ENCODE measurements around the gene FSCN2. TPM values are rescaled to one million over a fixed set of nuclear protein-coding genes. Genes with fewer than 3 reads are reported as not detected.

The FSCN2 gene
- total RNA-seq, 1 donor from 2014 or later: 1.0 TPM

GRCh38 chr17:81535480-81536298, 7.5 kb downstream of the FSCN2 start:
- Histone ChIP-seq H3K27me3 (ENCODE audit: control insufficient read depth in 3 of 3, insufficient read depth in 3 of 3, low read length in 3 of 3) (peaks cover 35 to 43% (median 37%) of the 10 kb centered on the region in 3 donors), H3K9me3 (ENCODE audit: control insufficient read depth in 3 of 3, low read length in 3 of 3) (no peaks in the 10 kb centered on the region), H3K4me1 (ENCODE audit: control insufficient read depth in 3 of 3, insufficient read depth in 3 of 3, low read length in 3 of 3) (peaks cover 18 to 28% (median 18%) of the 10 kb centered on the region in 3 donors), H3K9ac (ENCODE audit: low read depth in 1 of 3, low read length in 3 of 3) (no peak overlapping the region), H3K36me3 (ENCODE audit: control insufficient read depth in 3 of 3, insufficient read depth in 3 of 3, low read length in 3 of 3) (peaks cover 6 to 11% (median 7%) of the 10 kb centered on the region in 3 donors), H3K4me3 (ENCODE audit: low read length in 3 of 3) (no peak overlapping the region), H3K27ac (ENCODE audit: low read depth, low read length) (no peak overlapping the region)

DNA sequence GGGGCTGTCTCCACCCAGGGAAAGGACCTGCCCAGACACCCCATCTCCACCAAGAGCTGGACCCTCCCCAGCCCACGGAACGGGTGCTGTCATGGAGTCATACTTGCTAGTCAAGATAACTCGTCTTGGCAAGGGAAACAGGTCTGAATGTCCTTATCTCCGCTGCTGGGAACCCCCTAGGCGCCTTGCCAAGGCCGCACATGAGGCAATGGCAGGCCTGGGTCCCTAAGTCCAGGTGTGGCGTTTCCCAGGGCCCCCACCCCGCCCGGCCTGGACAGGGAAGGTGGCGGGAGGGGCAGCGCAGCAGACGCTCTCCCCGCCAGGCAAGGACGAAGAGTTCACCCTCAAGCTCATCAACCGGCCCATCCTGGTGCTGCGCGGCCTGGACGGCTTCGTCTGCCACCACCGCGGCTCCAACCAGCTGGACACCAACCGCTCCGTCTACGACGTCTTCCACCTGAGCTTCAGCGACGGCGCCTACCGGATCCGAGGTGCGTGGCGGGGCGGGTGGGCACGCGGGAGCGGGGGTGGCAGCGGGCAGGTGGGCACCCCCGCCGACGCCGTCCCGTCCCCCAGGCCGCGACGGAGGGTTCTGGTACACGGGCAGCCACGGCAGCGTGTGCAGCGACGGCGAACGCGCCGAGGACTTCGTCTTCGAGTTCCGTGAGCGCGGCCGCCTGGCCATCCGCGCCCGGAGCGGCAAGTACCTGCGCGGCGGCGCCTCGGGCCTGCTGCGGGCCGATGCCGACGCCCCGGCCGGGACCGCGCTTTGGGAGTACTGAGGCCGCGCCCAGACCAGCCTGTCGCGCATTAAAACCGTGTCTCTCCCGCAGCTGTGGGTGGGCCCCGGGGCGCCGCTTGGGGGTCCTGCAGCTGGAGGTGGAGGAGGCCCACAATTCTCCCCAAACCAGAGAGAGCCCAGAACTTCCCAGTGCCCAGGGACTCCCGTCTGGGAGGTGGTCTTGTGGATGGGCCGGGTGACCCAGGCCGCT, 8.4 kb downstream of the FSCN2 start:
- Histone ChIP-seq H3K27ac (ENCODE audit: low read depth, low read length) (no peak overlapping the region), H3K9me3 (ENCODE audit: control insufficient read depth in 3 of 3, low read length in 3 of 3) (no peaks in the 10 kb centered on the region), H3K9ac (ENCODE audit: low read depth in 1 of 3, low read length in 3 of 3) (no peak overlapping the region), H3K27me3 (ENCODE audit: control insufficient read depth in 3 of 3, insufficient read depth in 3 of 3, low read length in 3 of 3) (peaks cover 35 to 43% (median 37%) of the 10 kb centered on the region in 3 donors), H3K4me1 (ENCODE audit: control insufficient read depth in 3 of 3, insufficient read depth in 3 of 3, low read length in 3 of 3) (peaks cover 18 to 28% (median 18%) of the 10 kb centered on the region in 3 donors), H3K4me3 (ENCODE audit: low read length in 3 of 3) (no peak overlapping the region), H3K36me3 (ENCODE audit: control insufficient read depth in 3 of 3, insufficient read depth in 3 of 3, low read length in 3 of 3) (peaks cover 11 to 19% (median 13%) of the 10 kb centered on the region in 3 donors)

- Histone ChIP-seq H3K36me3 (ENCODE audit: control insufficient read depth in 3 of 3, insufficient read depth in 3 of 3, low read length in 3 of 3) (peaks cover 11 to 20% (median 14%) of the 10 kb centered on the region in 3 donors), H3K27ac (ENCODE audit: low read depth, low read length) (no peak overlapping the region), H3K9ac (ENCODE audit: low read depth in 1 of 3, low read length in 3 of 3) (peak overlapping the region in 1 of 3 donors; percentile 45), H3K4me3 (ENCODE audit: low read length in 3 of 3) (peak overlapping the region in 1 of 3 donors; percentile 13), H3K27me3 (ENCODE audit: control insufficient read depth in 3 of 3, insufficient read depth in 3 of 3, low read length in 3 of 3) (peaks cover 34 to 43% (median 37%) of the 10 kb centered on the region in 3 donors), H3K9me3 (ENCODE audit: control insufficient read depth in 3 of 3, low read length in 3 of 3) (no peaks in the 10 kb centered on the region), H3K4me1 (ENCODE audit: control insufficient read depth in 3 of 3, insufficient read depth in 3 of 3, low read length in 3 of 3) (peaks cover 18 to 28% (median 18%) of the 10 kb centered on the region in 3 donors)
Measured at GRCh38 chr17:81537343-81537855, 9.2 kb downstream of the FSCN2 start.

GRCh38 chr17:81537856-81538555, 9.8 kb downstream of the FSCN2 start:
- Histone ChIP-seq H3K36me3 (ENCODE audit: control insufficient read depth in 3 of 3, insufficient read depth in 3 of 3, low read length in 3 of 3) (peaks cover 17 to 26% (median 20%) of the 10 kb centered on the region in 3 donors), H3K27ac (ENCODE audit: low read depth, low read length) (no peak overlapping the region), H3K9ac (ENCODE audit: low read depth in 1 of 3, low read length in 3 of 3) (peak overlapping the region in 1 of 3 donors; percentile 45), H3K4me3 (ENCODE audit: low read length in 3 of 3) (peak overlapping the region in 1 of 3 donors; percentile 13), H3K9me3 (ENCODE audit: control insufficient read depth in 3 of 3, low read length in 3 of 3) (no peaks in the 10 kb centered on the region), H3K4me1 (ENCODE audit: control insufficient read depth in 3 of 3, insufficient read depth in 3 of 3, low read length in 3 of 3) (peaks cover 18 to 28% (median 18%) of the 10 kb centered on the region in 3 donors), H3K27me3 (ENCODE audit: control insufficient read depth in 3 of 3, insufficient read depth in 3 of 3, low read length in 3 of 3) (peaks cover 28 to 38% (median 35%) of the 10 kb centered on the region in 3 donors)

GRCh38 chr17:81538651-81539570, 10.7 kb downstream of the FSCN2 start:
- H3K27me3 ChIP-seq (ENCODE audit: control insufficient read depth in 3 of 3, insufficient read depth in 3 of 3, low read length in 3 of 3): peaks cover 28 to 30% (median 28%) of the 10 kb centered on the region in 3 donors
- no peak overlapping the region for H3K4me3 ChIP-seq (ENCODE audit: low read length in 3 of 3)
- no peaks in the 10 kb centered on the region for H3K9me3 ChIP-seq (ENCODE audit: control insufficient read depth in 3 of 3, low read length in 3 of 3)
- H3K4me1 ChIP-seq (ENCODE audit: control insufficient read depth in 3 of 3, insufficient read depth in 3 of 3, low read length in 3 of 3): peaks cover 18 to 28% (median 18%) of the 10 kb centered on the region in 3 donors
- no peak overlapping the region for H3K27ac ChIP-seq (ENCODE audit: low read depth, low read length)
- H3K36me3 ChIP-seq (ENCODE audit: control insufficient read depth in 3 of 3, insufficient read depth in 3 of 3, low read length in 3 of 3): peaks cover 26 to 35% (median 28%) of the 10 kb centered on the region in 3 donors
- H3K9ac ChIP-seq (ENCODE audit: low read depth in 1 of 3, low read length in 3 of 3): peak overlapping the region in 1 of 3 donors; percentile 45

- Histone ChIP-seq H3K36me3 (ENCODE audit: control insufficient read depth in 3 of 3, insufficient read depth in 3 of 3, low read length in 3 of 3) (peaks cover 33 to 42% (median 34%) of the 10 kb centered on the region in 3 donors), H3K27ac (ENCODE audit: low read depth, low read length) (no peak overlapping the region), H3K4me3 (ENCODE audit: low read length in 3 of 3) (no peak overlapping the region), H3K4me1 (ENCODE audit: control insufficient read depth in 3 of 3, insufficient read depth in 3 of 3, low read length in 3 of 3) (peaks cover 18 to 28% (median 18%) of the 10 kb centered on the region in 3 donors), H3K27me3 (ENCODE audit: control insufficient read depth in 3 of 3, insufficient read depth in 3 of 3, low read length in 3 of 3) (peaks cover 23 to 24% (median 24%) of the 10 kb centered on the region in 3 donors), H3K9ac (ENCODE audit: low read depth in 1 of 3, low read length in 3 of 3) (no peak overlapping the region), H3K9me3 (ENCODE audit: control insufficient read depth in 3 of 3, low read length in 3 of 3) (no peaks in the 10 kb centered on the region)
Measured at GRCh38 chr17:81539571-81539900, 11.4 kb downstream of the FSCN2 start.

DNA sequence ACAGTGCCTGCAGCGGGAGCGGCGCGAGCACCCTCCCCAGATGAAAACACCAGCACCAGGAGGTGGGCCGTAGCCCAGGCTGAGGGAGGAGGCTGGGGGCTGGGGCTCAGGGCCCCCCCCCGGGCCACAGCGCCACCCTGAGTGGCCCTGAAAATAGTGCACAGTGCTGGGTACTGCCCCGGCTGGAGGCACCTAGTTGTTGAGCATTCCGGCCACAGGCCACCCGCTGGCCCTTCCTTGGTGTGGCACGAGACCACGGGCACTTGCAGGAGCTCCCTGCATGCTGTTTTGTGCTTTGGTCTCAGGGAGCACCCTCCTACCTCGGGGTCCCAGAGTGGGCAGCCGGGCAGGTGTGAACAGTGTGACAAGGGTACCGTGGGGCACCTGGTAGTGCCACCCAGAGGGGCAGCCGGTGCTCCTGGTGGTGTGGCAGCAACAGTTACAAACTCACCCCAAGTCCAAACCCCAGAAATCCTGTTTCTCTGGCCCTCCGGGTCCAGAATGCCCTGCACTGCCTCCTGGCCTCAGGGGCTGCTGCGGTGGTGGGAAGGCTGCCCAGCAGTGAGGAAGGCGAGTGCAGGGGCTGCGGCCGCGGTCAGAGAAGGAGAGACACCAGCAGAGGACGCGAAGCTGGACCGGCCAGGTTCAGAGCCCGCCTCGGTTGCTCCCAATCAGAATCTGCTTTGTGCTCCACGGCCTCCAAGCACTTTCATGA, 11.9 kb downstream of the FSCN2 start:
- Histone ChIP-seq H3K9me3 (ENCODE audit: control insufficient read depth in 3 of 3, low read length in 3 of 3) (no peaks in the 10 kb centered on the region), H3K9ac (ENCODE audit: low read depth in 1 of 3, low read length in 3 of 3) (no peak overlapping the region), H3K4me1 (ENCODE audit: control insufficient read depth in 3 of 3, insufficient read depth in 3 of 3, low read length in 3 of 3) (peaks cover 18 to 28% (median 18%) of the 10 kb centered on the region in 3 donors), H3K27ac (ENCODE audit: low read depth, low read length) (no peak overlapping the region), H3K27me3 (ENCODE audit: control insufficient read depth in 3 of 3, insufficient read depth in 3 of 3, low read length in 3 of 3) (peaks cover 19 to 22% (median 20%) of the 10 kb centered on the region in 3 donors), H3K4me3 (ENCODE audit: low read length in 3 of 3) (no peak overlapping the region), H3K36me3 (ENCODE audit: control insufficient read depth in 3 of 3, insufficient read depth in 3 of 3, low read length in 3 of 3) (peaks cover 36 to 45% (median 36%) of the 10 kb centered on the region in 3 donors)

- Histone ChIP-seq H3K27me3 (ENCODE audit: control insufficient read depth in 3 of 3, insufficient read depth in 3 of 3, low read length in 3 of 3) (peaks cover 18 to 20% (median 19%) of the 10 kb centered on the region in 3 donors), H3K9ac (ENCODE audit: low read depth in 1 of 3, low read length in 3 of 3) (no peak overlapping the region), H3K27ac (ENCODE audit: low read depth, low read length) (no peak overlapping the region), H3K9me3 (ENCODE audit: control insufficient read depth in 3 of 3, low read length in 3 of 3) (no peaks in the 10 kb centered on the region), H3K4me3 (ENCODE audit: low read length in 3 of 3) (no peak overlapping the region), H3K36me3 (ENCODE audit: control insufficient read depth in 3 of 3, insufficient read depth in 3 of 3, low read length in 3 of 3) (peaks cover 41 to 50% (median 42%) of the 10 kb centered on the region in 3 donors), H3K4me1 (ENCODE audit: control insufficient read depth in 3 of 3, insufficient read depth in 3 of 3, low read length in 3 of 3) (peaks cover 18 to 28% (median 18%) of the 10 kb centered on the region in 3 donors)
Measured at GRCh38 chr17:81540676-81541027, 12.5 kb downstream of the FSCN2 start.

Data from skeletal muscle tissue (tissue), 4 donors.